PC-3 (cell line): ENCODE results near the gene PCED1B.

Source experiments
- EZH2 ChIP-seq: fragments of 300-600 bp; sonication (generic); IDR thresholded peaks from one replicate; pipeline ENCODE4 v1.6.1; 2017; ENCODE audit warnings: antibody characterized with exemption, mild to moderate bottlenecking, low read length; ENCODE audit not compliant: unreplicated experiment
- EZH2phosphoT487 ChIP-seq: fragments of 300-600 bp; sonication (generic); IDR thresholded peaks from 2 replicates; pipeline ENCODE4 v1.6.1; 2018; ENCODE audit warnings: mild to moderate bottlenecking, antibody characterized with exemption, low read length, borderline replicate concordance
- TF ChIP-seq, protein P1 (sequence below): fragments of 300-600 bp; sonication (generic); conservative IDR thresholded peaks from 2 replicates; pipeline ENCODE4 v1.5.1; 2017; ENCODE audit warnings: antibody characterized with exemption, low read depth, mild to moderate bottlenecking, low read length

DNA sequence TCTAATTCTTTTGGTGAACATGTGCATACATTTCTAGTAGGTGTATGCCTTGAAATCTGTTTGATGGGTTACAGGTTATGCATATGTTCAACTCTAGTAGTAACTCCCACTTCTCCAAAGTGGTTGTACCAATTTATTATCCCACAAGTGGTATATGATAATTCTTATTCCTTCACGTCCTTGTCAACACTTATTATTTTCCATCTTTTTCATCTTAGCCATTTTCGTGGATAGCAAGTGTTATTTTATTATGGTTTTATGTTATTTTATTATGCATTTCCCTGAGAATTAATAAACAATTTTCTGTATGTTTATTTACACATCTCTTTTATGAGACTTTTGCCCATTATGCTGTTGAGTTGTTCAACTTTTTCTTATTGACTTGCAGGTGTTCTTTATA, 11.6 kb downstream of the PCED1B start:
- TF ChIP-seq, protein P1, sequence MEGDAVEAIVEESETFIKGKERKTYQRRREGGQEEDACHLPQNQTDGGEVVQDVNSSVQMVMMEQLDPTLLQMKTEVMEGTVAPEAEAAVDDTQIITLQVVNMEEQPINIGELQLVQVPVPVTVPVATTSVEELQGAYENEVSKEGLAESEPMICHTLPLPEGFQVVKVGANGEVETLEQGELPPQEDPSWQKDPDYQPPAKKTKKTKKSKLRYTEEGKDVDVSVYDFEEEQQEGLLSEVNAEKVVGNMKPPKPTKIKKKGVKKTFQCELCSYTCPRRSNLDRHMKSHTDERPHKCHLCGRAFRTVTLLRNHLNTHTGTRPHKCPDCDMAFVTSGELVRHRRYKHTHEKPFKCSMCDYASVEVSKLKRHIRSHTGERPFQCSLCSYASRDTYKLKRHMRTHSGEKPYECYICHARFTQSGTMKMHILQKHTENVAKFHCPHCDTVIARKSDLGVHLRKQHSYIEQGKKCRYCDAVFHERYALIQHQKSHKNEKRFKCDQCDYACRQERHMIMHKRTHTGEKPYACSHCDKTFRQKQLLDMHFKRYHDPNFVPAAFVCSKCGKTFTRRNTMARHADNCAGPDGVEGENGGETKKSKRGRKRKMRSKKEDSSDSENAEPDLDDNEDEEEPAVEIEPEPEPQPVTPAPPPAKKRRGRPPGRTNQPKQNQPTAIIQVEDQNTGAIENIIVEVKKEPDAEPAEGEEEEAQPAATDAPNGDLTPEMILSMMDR = no peak
- TF ChIP-seq EZH2 (no peak), EZH2phosphoT487 (no peak)
